ENCODE results near the gene PPP1R12B.
"Not testable (repeated sequence)": the region's sequence is repeated elsewhere in the genome, so short reads cannot be mapped to it uniquely, and the experiment has no call there.

- not testable (repeated sequence) for TF ChIP-seq CTCF (IDR thresholded peaks at IDR 0.05; ENCODE audit: borderline replicate concordance, extremely low read depth, low read length, poor library complexity, severe bottlenecking); EZH2 (IDR thresholded peaks at IDR 0.05; ENCODE audit: borderline replicate concordance, low read depth, low read length, severe bottlenecking)
These were observed 160.4 kb downstream of the PPP1R12B start for GRCh38 chr1:202508863-202509262.
